T47D (cell line): ENCODE results near the gene MYOZ1.
A peak's percentile ranks its signal among the peaks of the same experiment; 100 is the strongest.

ENCODE experiments used
- DNase-seq, 2 experiments: peaks; one replicate each; pipeline versions ENCODE4 v3.0.0 to v3.0.0-alpha.2; 2011 to 2012; ENCODE audit warnings: low read depth in 1 of 2, low spot score in 1 of 2
- JUND ChIP-seq: IDR thresholded peaks from 2 replicates; pipeline ENCODE4 v1.6.1; 2012; ENCODE audit warnings: low read depth
- in situ Hi-C: cut with HindIII; loops from 2 replicates; pipeline ENCODE4 v1.10.0; 2016; ENCODE audit warnings: low sequenced_read_pairs, low pct_unique_long_range_greater_than_20kb

The MYOZ1 gene

DNA sequence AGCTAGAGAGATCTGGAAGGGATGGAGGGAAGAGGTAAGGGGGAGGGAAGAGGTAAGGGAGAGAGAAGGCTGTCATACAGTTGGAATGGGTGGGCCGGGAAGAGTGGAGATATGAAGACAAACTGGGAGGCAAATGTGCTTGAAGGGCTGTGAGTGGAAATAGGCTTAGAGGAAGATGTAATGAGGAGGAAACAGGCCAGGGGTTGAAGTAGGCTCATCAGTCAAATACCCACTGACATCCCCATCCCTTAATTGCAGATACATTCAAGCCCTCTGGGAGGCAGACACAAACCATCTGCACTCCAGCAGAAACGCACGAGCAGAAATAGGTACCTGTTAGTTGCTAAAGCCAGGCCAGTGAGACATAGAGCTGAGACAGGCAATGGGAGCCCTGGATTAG lies 12.4 kb upstream of the MYOZ1 start:
- no peak for TF ChIP-seq JUND
- DNase-seq, result peak; percentile 89
- in situ Hi-C loops, result no loop called here

DNA sequence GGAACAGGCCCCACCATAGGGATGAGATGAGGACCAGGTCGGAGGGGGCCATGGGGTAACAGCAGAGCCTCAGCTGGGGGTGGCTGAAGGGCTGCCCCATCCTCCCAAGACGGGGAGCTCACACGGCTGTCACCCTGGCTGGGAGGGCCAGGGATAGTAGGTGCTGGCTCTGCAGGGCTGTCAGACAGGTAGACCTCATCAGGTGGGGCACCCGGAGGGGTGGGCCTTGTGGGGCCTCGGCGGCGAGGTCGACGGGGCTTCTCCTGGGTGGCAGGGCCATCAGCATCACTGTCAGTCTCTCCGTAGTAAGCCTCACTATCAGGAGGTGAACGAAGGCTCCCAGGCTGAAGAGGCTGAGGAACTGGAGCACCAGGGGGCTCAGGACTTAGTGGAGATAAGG lies 11.9 kb upstream of the MYOZ1 start:
- no peak for TF ChIP-seq JUND
- DNase-seq, result no peak
- in situ Hi-C loops, result no loop called here

DNA sequence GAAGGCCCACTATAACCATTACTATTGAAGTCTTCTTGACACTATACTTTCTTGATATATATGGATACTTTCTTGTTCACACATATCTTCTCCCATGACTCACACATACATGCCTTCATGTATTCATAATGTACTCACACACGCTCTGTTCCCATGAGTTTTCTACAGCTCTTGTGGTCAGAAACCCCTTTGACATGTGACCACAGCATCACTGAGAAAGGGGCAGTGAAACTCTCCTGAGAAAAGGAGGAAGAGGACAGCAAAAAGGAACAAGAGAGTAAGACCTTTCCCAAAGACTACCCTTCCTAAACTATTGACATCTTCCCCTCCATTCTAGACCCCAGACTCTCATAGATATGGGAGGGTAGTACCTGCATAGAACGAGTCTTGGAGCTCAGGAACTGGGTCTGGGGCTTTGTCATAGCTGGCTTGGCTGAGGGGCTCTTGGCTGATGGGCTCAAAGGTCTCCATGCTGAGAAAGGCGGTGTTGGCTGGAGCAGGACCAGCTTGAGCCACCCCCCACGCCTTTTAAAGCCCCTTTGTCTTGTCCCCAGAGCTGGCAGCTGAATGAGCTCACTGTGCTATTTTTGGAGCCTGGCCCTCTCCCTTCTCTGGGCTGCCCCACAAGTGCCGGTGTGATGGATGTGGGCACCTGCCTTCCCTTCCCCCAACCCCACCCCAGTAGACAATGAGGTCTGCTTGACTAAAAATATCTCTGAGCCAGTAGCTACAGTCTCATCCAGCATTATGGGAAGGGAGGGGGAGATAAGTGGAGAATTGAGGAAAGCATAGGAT lies 9.5 kb upstream of the MYOZ1 start:
- DNase-seq, result no peak
- in situ Hi-C loops, result no loop called here
- TF ChIP-seq JUND, result no peak

DNA sequence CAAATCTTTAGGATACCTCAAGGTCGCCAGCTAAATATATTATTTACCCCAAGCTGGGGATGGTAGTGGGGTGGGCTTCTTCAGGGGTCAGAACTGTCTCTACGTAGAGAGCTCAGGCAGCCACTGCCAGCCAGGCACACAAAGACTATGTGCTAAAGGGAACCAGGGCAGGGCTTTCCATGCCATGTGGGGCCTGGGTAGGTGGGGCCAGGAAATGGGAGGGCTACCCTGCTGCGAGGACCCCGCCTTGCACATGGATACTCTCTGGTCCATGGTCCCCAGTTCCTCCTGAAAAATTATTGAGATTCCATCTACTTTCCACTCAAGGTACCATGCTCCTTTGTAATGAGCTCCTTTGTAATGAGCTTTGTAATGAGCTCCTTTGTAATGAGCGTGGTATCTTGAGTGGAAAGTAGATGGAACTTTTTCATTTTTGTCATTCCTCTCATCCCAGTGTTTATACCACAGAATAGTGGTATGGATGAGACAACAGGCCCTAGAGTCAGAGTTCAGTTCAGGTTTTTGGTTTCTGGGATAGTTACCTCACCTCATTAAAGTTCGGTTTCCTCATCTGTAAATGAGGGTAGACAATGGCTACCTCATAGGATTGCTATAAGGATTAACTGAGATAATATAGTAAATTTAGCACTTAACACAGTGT lies 8.7 kb upstream of the MYOZ1 start:
- TF ChIP-seq JUND, result no peak
- DNase-seq, result no peak
- in situ Hi-C loops, result no loop called here

DNA sequence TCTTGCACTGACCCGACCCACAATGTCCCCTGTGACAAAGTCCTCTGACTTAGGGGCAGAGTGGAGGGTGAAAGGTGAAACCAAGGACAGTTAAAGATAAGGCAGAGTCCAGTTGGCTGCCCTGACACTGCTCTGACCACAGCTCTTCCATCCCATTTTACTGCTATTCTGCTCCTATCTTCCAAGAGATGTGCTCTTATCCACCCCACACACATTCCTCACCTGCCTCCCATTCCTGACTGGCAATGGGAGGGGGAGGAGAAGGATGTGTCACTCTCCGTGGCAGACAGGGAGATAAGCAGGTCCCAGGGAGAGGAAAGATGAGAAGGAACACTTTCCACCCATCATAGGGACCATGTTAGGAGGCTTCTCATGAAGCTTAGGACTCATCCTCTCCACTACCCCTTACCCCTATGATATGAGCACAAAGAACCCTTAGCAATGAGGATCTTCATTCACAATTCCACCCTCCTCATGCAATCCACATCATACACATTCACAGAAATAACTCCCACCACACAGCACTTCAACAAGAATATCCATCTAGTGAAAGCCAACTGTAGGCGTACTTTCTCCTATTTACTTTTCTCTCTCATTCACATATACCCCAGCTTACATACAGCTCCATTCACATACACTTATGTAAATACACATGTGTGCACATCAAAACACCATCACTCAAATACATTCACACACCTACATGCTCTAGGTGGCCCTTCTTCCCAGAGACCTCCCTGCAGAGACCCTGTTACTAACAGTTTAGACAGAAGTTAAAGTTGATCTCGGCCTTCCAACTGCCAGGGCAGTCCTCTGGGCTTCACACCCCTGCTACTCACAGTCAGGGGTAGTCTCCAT lies 7.9 kb upstream of the MYOZ1 start:
- no peak for TF ChIP-seq JUND
- in situ Hi-C loops, result no loop called here
- DNase-seq, result no peak

DNA sequence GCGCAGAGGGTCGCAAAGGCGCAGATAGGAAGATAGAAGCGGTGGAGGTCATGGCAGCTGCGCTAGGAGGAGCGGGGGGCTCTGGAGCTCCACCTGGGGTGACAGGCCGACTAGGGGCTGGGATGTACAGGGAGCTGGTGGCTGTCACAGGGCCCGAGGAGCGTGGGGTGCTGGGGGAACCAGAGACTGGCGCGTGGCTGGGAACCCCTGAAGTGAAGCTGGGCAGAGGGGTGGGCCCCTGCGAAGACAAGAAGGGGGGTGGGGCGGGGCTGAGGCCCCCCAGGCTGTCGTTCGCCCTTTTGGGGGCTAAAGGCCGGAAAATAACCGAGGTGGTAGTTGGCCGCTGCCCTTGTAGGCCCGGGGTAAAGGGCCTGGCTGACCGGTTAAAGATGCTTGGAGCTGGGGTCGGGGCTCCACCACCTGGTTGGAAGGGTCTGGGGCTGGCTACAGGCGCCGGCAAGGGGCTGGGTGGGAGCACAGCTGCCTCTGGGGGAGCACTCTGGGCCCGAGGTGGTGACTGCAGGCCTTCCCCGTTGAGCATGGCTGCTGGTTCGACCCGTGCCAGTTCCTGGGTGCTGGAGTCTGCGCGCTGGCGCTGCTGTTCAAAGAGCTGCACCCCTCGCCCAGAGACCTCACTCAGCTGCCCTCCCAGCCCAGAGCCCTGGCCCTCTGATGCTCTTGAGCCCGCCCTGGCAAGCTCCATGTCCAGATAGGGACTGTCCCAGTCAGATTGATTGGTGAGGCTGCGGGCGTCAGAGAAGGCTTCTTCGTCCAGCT lies 6.8 kb upstream of the MYOZ1 start:
- DNase-seq, result no peak
- in situ Hi-C loops, result no loop called here
- TF ChIP-seq JUND, result no peak

DNA sequence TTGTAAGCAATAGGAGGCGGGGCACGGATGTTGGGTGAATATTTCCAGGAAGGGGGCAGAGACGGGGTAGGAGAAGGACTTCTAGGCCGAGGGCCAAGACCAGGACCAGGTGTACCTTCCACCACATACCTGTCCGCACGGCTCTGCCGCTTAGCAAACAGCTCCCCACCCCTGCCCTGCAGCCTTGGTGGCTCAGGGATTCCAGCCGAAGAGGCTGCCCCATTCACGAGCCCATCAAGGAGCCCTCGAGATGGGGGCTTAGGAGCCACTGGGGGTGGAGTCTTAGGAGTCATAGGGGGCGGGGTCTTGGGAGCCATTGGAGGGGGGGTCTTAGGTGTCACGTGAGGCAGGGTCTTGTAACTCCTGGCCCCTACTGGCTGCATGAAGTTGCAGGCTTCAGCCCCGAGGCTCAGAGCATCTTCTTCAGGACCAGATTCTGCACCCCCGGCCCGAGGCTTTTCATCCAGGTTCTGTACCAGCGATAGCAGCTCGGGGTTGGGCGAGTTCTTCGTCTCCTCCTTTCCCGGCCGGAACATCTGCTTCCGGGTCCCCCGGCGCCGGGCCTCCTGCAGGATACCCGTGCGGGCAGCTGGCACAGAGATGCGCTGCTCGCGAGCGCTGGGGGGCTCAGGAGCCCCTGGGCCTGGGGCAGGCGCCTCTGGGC lies 6.1 kb upstream of the MYOZ1 start:
- no peak for DNase-seq
- no peak for TF ChIP-seq JUND
- in situ Hi-C loops, result no loop called here

DNA sequence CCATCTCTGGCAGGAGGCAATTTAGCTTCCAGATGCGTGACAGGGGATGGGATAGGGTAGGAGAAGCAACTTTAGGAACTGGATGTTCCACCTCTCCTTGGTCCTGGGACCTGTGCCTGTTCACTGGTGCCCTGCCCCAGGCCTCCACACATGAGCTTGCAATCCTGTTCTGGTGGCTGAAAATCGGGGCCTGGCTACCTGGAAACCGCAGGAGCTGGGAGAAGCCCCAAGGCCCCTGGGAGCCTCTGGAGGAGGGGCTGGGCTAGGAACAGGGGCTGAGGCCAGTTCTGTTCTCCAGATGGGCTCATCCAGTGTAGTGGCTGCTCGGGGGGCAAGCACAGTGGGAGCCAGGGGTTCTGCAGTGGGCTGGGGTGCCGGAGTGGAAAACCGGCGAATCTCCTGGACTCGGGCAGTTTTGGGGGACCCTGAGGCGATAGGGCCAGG lies 5.3 kb upstream of the MYOZ1 start:
- TF ChIP-seq JUND, result no peak
- in situ Hi-C loops, result no loop called here
- no peak for DNase-seq

DNA sequence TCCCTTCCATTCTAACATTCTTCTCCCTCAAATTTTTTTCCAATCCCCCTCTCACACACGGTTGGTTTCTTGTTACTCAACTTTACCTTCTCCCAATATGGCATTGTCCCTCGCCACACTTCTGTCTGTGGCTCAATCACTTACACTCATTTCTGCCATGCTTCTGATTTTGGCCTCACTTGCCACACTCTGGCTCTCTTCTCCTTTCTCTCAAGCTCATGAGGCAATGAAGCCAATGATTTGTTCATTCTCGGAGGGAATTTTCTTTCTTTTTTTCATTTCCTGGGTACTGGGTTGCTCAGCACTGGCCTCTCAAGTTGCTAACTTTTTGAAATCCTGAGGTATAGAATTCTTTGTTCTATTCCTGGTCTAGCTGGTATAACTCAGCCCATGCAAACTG lies 4.0 kb upstream of the MYOZ1 start:
- in situ Hi-C loops, result no loop called here
- no peak for DNase-seq

DNA sequence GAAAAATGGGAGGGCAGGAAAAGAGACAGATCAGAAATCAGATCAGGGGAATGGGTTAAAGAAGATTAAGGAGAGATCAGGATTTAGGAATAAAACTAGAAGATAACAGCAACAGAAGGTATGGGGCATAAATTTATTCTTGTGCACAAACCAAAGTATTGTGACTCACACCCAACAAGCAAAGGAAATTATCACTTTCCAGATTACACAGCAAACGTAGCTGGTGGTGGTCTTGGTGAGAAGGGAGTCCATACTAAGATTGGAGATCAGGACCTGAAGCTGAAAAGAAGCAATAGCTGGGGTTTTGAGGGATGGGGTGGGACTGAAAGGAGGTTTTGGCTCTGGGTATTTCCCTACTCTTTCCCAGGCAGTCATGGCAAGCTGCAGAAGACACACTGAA lies 3.5 kb upstream of the MYOZ1 start:
- no peak for DNase-seq
- in situ Hi-C loops, result no loop called here
- TF ChIP-seq JUND, result no peak

More for the DNA sequence above, 4.0 kb upstream of the MYOZ1 start:
- no peak for TF ChIP-seq JUND

DNA sequence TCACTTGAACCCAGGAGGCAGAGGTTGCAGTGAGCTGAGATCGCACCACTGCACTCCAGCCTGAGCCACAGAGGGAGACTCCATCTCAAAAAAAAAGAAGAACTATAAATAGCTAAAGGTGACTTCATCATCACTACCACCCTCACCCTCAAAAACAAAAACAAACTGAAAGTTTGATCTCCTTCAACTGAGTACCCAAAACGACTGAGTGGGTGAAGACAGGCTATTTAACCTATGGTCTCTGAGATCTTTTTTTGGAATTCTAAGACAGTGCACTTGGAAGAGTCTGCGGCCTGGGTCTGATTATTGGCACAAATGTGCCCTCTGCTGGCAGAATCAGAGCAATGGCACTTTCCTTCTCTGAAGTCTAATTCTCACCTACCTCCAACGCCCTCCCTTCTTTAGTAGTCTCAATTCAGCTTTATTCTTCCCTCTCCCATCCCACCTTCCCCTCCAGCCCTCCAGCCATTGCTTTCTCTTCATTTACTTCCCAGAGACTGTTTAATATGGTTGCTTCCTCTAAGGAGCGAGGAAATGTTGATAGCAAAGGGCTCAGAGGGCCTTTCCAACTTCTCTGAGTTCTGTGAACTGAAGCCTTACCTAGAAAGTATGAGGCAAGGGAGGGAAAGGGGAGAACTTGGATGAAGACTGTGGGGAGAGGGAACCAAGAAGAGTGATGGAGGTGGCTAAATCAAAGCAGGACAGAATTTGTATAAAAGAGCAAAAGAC lies 2.9 kb upstream of the MYOZ1 start:
- TF ChIP-seq JUND, result no peak
- DNase-seq, result peak; percentile 82 to 84
- in situ Hi-C loops, result no loop called here

DNA sequence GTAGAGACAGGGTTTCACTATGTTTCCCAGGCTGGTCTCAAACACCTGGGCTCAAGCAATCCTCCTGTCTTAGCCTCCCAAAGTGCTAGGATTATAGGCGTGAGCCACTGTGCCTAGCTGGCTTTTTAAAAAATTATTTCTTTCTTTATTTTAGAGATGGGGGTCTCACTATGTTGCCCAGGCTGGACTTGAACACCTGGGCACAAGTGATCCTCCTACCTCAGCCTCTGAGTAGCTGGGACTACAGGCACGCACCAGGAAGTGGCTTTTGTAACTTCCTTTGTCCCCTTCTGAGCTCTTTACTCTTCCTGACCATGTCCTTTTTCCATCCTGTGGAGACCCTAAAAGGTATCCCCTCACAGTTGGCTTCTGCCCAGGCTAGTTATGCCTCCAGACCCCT lies 2.1 kb upstream of the MYOZ1 start:
- in situ Hi-C loops, result no loop called here
- TF ChIP-seq JUND, result no peak
- no peak for DNase-seq
